KBM-7 (cell line): ENCODE data around the gene RNF6.

Experiments used
- DNase-seq: peaks from one replicate; pipeline ENCODE4 v3.0.0-alpha.2; 2015
- in situ Hi-C: fragments of 300-500 bp; cut with MboI; formaldehyde crosslinking; loops from 2 replicates; pipeline ENCODE4 v1.14.3; 2020; ENCODE audit warnings: low sequenced_read_pairs, low pct_unique_long_range_greater_than_20kb, mixed read lengths

Gene RNF6

GRCh38 chr13:26228096-26228495 is 6.0 kb upstream of the RNF6 start:
- in situ Hi-C loops: no loop called here

GRCh38 chr13:26227166-26227971 is 5.3 kb upstream of the RNF6 start:
- in situ Hi-C loops: no loop called here
- no peak for DNase-seq

More at GRCh38 chr13:26228096-26228495, 6.0 kb upstream of the RNF6 start:
- DNase-seq: no peak

- DNase-seq: no peak
- in situ Hi-C loops: no loop called here
Observed at GRCh38 chr13:26225896-26226617, 3.9 kb upstream of the RNF6 start.

- in situ Hi-C loops: no loop called here
- DNase-seq: no peak
Observed at GRCh38 chr13:26222520-26223046, 469 bp upstream of the RNF6 start.

- in situ Hi-C loops: no loop called here
- DNase-seq: no peak
Observed at GRCh38 chr13:26221399-26221720, 754 bp downstream of the RNF6 start.

- DNase-seq: no peak
- in situ Hi-C loops: no loop called here
Observed at GRCh38 chr13:26220575-26220974, 1.5 kb downstream of the RNF6 start.

GRCh38 chr13:26219726-26220125 is 2.4 kb downstream of the RNF6 start:
- no peak for DNase-seq
- in situ Hi-C loops: no loop called here

- in situ Hi-C loops: no loop called here
- DNase-seq: no peak
Observed at GRCh38 chr13:26216042-26216441, 6.1 kb downstream of the RNF6 start.

- no peak for DNase-seq
- in situ Hi-C loops: no loop called here
Observed at GRCh38 chr13:26213982-26214381, 8.1 kb downstream of the RNF6 start.

- DNase-seq: no peak
- in situ Hi-C loops: no loop called here
Observed at GRCh38 chr13:26213345-26213744, 8.8 kb downstream of the RNF6 start.

- in situ Hi-C loops: no loop called here
- no peak for DNase-seq
Observed at GRCh38 chr13:26208287-26208686, 13.8 kb downstream of the RNF6 start.

- in situ Hi-C loops: no loop called here
- no peak for DNase-seq
Observed at GRCh38 chr13:26202365-26202972, 19.6 kb downstream of the RNF6 start.

GRCh38 chr13:26200811-26201210 is 21.3 kb downstream of the RNF6 start:
- no peak for DNase-seq
- in situ Hi-C loops: no loop called here

GRCh38 chr13:26198116-26198515 is 24.0 kb downstream of the RNF6 start:
- in situ Hi-C loops: loop anchor here (25.0 kb wide), 1 partner anchor 489 kb away; no protein-coding TSS in a partner anchor
- DNase-seq: no peak

GRCh38 chr13:26197298-26197697 is 24.8 kb downstream of the RNF6 start:
- in situ Hi-C loops: loop anchor here (25.0 kb wide), 1 partner anchor 490 kb away; no protein-coding TSS in a partner anchor
- DNase-seq: no peak

- in situ Hi-C loops: loop anchor here (10.0 to 25.0 kb wide), 2 partner anchors 298 to 500 kb away; no protein-coding TSS in a partner anchor
- DNase-seq: no peak
Observed at GRCh38 chr13:26186995-26187394, 35.1 kb downstream of the RNF6 start.

GRCh38 chr13:26186118-26186870 is 35.8 kb downstream of the RNF6 start:
- in situ Hi-C loops: loop anchor here (10.0 to 25.0 kb wide), 2 partner anchors 299 to 501 kb away; no protein-coding TSS in a partner anchor
- peak; percentile 94 for DNase-seq

GRCh38 chr13:26185720-26186117 is 36.4 kb downstream of the RNF6 start:
- DNase-seq: no peak
- in situ Hi-C loops: loop anchor here (10.0 to 25.0 kb wide), 2 partner anchors 299 to 502 kb away; no protein-coding TSS in a partner anchor

- peak; percentile 79 for DNase-seq
- in situ Hi-C loops: loop anchor here (10.0 to 25.0 kb wide), 2 partner anchors 300 to 502 kb away; no protein-coding TSS in a partner anchor
Observed at GRCh38 chr13:26184791-26185250, 37.3 kb downstream of the RNF6 start.
